ENCODE measurements around the gene ECM2. TPM values are rescaled to one million over a fixed set of nuclear protein-coding genes. Genes with fewer than 3 reads are reported as not detected.

ECM2 gene
- total RNA-seq, 4 donors from 2014 or later, result 4.9 to 15.2 (median 12.6) TPM

DNA sequence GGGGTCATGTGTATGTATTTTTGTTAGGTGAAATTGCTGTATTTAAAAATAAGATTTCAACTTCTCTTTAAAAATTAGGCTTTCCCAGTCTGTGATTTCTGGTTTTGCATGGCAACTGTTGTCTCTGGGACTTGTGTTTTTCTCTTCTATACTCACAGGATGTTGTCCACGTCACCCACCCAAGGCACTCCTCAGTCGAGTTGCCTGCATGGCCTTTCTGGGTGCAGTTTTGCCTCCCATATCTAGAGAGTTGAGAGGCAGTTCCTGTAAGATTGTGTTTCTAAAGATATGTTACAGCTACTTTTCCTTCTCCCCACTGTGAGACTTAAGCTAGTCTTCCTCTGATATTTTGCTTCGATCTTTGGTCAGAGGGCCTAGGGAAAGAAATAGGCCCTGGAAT is 51.2 kb downstream of the ECM2 start:
- intact Hi-C loops (cut with DNase I), result no loop called here
- TF ChIP-seq POLR2A (IDR thresholded peaks at IDR 0.05), result no peak
- TF ChIP-seq, protein P1, sequence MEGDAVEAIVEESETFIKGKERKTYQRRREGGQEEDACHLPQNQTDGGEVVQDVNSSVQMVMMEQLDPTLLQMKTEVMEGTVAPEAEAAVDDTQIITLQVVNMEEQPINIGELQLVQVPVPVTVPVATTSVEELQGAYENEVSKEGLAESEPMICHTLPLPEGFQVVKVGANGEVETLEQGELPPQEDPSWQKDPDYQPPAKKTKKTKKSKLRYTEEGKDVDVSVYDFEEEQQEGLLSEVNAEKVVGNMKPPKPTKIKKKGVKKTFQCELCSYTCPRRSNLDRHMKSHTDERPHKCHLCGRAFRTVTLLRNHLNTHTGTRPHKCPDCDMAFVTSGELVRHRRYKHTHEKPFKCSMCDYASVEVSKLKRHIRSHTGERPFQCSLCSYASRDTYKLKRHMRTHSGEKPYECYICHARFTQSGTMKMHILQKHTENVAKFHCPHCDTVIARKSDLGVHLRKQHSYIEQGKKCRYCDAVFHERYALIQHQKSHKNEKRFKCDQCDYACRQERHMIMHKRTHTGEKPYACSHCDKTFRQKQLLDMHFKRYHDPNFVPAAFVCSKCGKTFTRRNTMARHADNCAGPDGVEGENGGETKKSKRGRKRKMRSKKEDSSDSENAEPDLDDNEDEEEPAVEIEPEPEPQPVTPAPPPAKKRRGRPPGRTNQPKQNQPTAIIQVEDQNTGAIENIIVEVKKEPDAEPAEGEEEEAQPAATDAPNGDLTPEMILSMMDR (IDR thresholded peaks at IDR 0.05), result no peak
- H3K27ac ChIP-seq, result no peak overlapping the region
- WGBS, 2 donors, result 85 to 92% methylated on average over 3 of the region's 3 CpGs
- no peaks in the 10 kb centered on the region for H3K36me3 ChIP-seq
- DNase-seq, result no peak
- H3K27me3 ChIP-seq, result no peaks in the 10 kb centered on the region
- H3K4me3 ChIP-seq (replicated peaks in 1 of 3), result no peak overlapping the region
- no peaks in the 10 kb centered on the region for H3K9me3 ChIP-seq
- no peaks in the 10 kb centered on the region for H3K4me1 ChIP-seq

DNA sequence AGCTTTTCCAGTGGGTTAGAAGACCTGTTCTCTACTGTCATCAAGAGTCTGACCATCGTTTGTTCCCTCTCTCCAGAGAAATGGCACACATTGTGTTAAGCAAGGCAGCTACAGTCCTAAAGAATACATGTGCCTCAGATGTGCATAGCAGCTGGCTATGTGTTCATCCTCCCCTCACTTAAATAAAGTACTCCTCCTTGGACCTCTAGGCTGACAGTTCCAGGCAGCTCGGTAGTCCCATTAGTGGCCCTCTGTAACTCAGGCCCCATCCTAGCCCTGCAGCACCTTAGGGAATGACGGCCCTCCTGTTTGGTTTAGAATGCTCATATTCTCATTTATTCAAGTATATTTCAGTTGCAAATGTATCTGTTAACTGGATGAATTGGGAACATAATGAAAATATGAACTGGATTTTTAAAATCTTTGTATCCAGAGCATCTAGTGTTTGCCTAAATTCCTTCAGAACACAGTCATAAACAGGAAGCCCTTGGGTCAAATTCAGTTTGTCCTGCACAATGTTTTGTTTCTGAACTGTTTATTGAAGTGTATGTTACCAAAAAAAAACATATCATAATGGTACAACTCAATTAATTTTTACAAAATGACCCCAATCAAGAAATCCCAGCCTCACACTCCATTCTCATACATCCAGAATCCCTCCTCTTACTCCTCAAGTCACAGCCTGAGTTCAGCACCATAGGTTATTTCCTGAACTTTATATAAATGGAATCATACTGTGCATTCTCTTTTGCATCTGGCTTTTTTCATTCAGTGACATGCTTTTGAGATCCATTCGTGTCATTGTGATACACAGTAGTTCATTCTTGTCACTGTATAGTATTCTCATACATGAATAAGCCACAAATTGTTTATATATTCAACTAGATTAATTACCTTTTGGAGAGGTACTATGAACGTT is 51.9 kb downstream of the ECM2 start:
- H3K9me3 ChIP-seq, result no peaks in the 10 kb centered on the region
- intact Hi-C loops (cut with DNase I), result no loop called here
- H3K4me1 ChIP-seq, result no peaks in the 10 kb centered on the region
- no peak for DNase-seq
- H3K36me3 ChIP-seq, result no peaks in the 10 kb centered on the region
- H3K27ac ChIP-seq, result no peak overlapping the region
- no peak overlapping the region for H3K4me3 ChIP-seq (replicated peaks in 1 of 3)
- 83 to 85% methylated on average over 5 of the region's 5 CpGs for whole genome bisulfite sequencing, 2 donors
- TF ChIP-seq, protein P1 (IDR thresholded peaks at IDR 0.05), result no peak
- TF ChIP-seq POLR2A (IDR thresholded peaks at IDR 0.05), result no peak
- H3K27me3 ChIP-seq, result no peaks in the 10 kb centered on the region

DNA sequence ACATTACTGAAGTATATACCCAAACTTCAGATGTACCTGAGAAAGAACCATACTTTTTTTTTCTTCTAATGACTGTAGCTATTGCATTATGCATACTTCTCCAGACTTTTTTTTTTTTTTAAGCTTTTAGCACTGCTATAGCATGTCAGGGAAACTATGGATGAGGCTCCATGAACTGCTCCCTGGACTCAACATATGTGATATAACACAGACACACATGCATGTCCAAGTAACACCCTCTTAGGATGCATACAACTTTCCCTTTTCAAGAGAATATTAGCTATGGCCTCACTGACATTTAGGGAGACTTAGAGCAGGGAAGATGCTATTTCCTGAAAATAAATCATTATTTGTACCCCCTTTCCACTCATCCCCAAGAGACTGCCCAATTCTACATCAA is 53.0 kb downstream of the ECM2 start:
- H3K27ac ChIP-seq, result no peak overlapping the region
- TF ChIP-seq, protein P1 (IDR thresholded peaks at IDR 0.05), result no peak
- no peak for TF ChIP-seq POLR2A (IDR thresholded peaks at IDR 0.05)
- H3K27me3 ChIP-seq, result no peaks in the 10 kb centered on the region
- H3K36me3 ChIP-seq, result no peaks in the 10 kb centered on the region
- H3K4me3 ChIP-seq (replicated peaks in 1 of 3), result no peak overlapping the region
- H3K9me3 ChIP-seq, result no peaks in the 10 kb centered on the region
- intact Hi-C loops (cut with DNase I), result no loop called here
- DNase-seq, result no peak
- no peaks in the 10 kb centered on the region for H3K4me1 ChIP-seq

DNA sequence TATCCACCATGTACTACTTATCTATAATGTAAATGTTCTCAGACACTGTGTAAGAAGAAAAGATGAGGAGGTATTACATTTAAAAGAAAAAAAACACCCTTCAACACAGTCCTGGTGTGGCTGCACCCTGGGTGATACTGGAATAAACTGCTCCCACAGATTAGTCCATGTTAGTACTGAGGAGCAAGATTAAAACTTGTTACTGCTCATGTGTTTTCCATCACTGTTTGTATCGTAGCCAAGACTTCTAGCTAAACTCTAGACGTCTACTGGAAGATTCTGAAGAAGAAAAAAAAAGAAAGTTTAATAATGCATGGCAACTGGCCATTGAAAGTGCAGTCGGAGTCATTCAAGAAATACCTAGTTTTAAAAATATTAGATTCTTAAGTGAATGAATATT is 53.5 kb downstream of the ECM2 start, which contains the start of gene ASPN:
Gene ASPN (minus strand): TSS at position 178 of the 400 bp plus-strand sequence.
- 69 to 74% methylated on average over 3 of the region's 3 CpGs for WGBS, 2 donors
- no peak for TF ChIP-seq POLR2A (IDR thresholded peaks at IDR 0.05)
- TF ChIP-seq, protein P1 (IDR thresholded peaks at IDR 0.05), result no peak
- intact Hi-C loops (cut with DNase I), result no loop called here
- no peaks in the 10 kb centered on the region for H3K9me3 ChIP-seq
- peak within 1 kb of the TSS in 2 of 3 donors; percentile 31 to 46 for H3K27ac ChIP-seq
- no peaks in the 10 kb centered on the region for H3K27me3 ChIP-seq
- no peak for DNase-seq
- H3K36me3 ChIP-seq, result no peaks in the 10 kb centered on the region
- no peaks in the 10 kb centered on the region for H3K4me1 ChIP-seq
- H3K4me3 ChIP-seq (replicated peaks in 1 of 3), result no peak within 1 kb of the TSS

DNA sequence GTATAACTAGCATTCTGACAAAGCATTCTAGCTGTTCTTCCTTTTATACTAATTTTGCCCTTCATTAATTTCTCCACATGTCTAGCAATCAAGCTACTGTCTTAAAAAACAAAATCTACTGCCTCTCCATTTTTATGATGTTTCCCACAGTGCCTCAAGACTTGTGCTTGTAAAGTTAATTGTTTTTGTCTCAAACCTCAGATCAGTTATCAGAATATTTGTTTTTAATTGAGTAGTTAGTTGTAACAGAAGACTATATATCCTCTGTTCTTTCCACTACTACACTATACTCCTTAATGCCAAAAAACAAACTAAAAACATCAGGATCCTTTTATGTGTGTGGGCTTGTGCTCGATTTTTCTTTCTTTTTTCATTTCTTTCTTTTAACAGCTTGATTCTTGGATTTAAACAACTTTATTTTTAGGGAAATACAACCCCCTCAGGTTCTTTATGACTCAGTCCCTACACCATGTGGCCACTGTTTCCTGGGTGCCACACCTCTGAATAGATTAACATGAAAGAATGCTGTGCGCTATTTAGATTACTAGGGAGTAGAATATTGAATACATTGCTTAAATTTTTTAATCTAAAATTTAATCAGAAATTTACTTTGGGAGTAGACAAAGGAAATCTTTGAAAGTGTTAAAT is 54.7 kb downstream of the ECM2 start:
- TF ChIP-seq POLR2A (IDR thresholded peaks at IDR 0.05), result no peak
- TF ChIP-seq, protein P1 (IDR thresholded peaks at IDR 0.05), result no peak
- 68 to 72% methylated on average over 2 of the region's 2 CpGs for WGBS, 2 donors
- H3K36me3 ChIP-seq, result no peaks in the 10 kb centered on the region
- H3K27me3 ChIP-seq, result no peaks in the 10 kb centered on the region
- no peak for DNase-seq
- intact Hi-C loops (cut with DNase I), result no loop called here
- peak overlapping the region in 2 of 3 donors; percentile 31 to 46 for H3K27ac ChIP-seq
- no peak overlapping the region for H3K4me3 ChIP-seq (replicated peaks in 1 of 3)
- H3K9me3 ChIP-seq, result no peaks in the 10 kb centered on the region
- no peaks in the 10 kb centered on the region for H3K4me1 ChIP-seq

Data from thyroid gland (tissue), 4 donors.